NB4 (cell line): ENCODE data around the gene LRRC10B.
"Not testable (repeated sequence)": the region's sequence is repeated elsewhere in the genome, so short reads cannot be mapped to it uniquely, and the experiment has no call there.

Experiments
- DNase-seq: peaks from one replicate; pipeline ENCODE4 v3.0.0; 2010; ENCODE audit warnings: low read depth
- H3K4me3 ChIP-seq: one replicate; pipeline ENCODE4 v1.5.1; 2011; ENCODE audit warnings: mild to moderate bottlenecking, low read depth, low read length, moderate library complexity
- MYC ChIP-seq: IDR thresholded peaks from 2 replicates; pipeline ENCODE4 v1.6.1; 2011; ENCODE audit warnings: low read depth, low read length
- POLR2A ChIP-seq: IDR thresholded peaks from 2 replicates; pipeline ENCODE4 v1.6.1; 2011; ENCODE audit warnings: mild to moderate bottlenecking; ENCODE audit not compliant: insufficient read length; ENCODE audit errors: extremely low read depth
- TF ChIP-seq, protein P1 (sequence below): IDR thresholded peaks from one replicate; pipeline ENCODE4 v1.5.1; 2012; ENCODE audit warnings: low read depth, low read length
- TF ChIP-seq, protein P2 (sequence below): IDR thresholded peaks from 2 replicates; pipeline ENCODE4 v1.6.1; 2011; ENCODE audit warnings: low read depth, low read length

LRRC10B gene

GRCh38 chr11:61507962-61508861 is at the start of gene LRRC10B:
LRRC10B (plus strand) TSS chr11:61508749; CDS start chr11:61508999, 250 bp downstream.
- peak; percentile 67 for DNase-seq

GRCh38 chr11:61460474-61460881 is 48.1 kb upstream of the LRRC10B start:
- DNase-seq: no peak
- no peak overlapping the region for H3K4me3 ChIP-seq
- TF ChIP-seq MYC (no peak), POLR2A (no peak)
- TF ChIP-seq, protein P1, sequence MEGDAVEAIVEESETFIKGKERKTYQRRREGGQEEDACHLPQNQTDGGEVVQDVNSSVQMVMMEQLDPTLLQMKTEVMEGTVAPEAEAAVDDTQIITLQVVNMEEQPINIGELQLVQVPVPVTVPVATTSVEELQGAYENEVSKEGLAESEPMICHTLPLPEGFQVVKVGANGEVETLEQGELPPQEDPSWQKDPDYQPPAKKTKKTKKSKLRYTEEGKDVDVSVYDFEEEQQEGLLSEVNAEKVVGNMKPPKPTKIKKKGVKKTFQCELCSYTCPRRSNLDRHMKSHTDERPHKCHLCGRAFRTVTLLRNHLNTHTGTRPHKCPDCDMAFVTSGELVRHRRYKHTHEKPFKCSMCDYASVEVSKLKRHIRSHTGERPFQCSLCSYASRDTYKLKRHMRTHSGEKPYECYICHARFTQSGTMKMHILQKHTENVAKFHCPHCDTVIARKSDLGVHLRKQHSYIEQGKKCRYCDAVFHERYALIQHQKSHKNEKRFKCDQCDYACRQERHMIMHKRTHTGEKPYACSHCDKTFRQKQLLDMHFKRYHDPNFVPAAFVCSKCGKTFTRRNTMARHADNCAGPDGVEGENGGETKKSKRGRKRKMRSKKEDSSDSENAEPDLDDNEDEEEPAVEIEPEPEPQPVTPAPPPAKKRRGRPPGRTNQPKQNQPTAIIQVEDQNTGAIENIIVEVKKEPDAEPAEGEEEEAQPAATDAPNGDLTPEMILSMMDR: no peak
- TF ChIP-seq, protein P2, sequence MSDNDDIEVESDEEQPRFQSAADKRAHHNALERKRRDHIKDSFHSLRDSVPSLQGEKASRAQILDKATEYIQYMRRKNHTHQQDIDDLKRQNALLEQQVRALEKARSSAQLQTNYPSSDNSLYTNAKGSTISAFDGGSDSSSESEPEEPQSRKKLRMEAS: no peak

More at GRCh38 chr11:61507962-61508861, at the start of gene LRRC10B:
- no peak within 1 kb of the TSS for H3K4me3 ChIP-seq
- TF ChIP-seq MYC: no peak
- TF ChIP-seq, protein P1: no peak
- TF ChIP-seq POLR2A: no peak
- TF ChIP-seq, protein P2: 0 out of 2 replicates have a peak, but pooled peaks have one; percentile 20

GRCh38 chr11:61460986-61461385 is 47.6 kb upstream of the LRRC10B start:
- no peak for DNase-seq
- H3K4me3 ChIP-seq: no peak overlapping the region
- TF ChIP-seq, protein P1: no peak
- no peak for TF ChIP-seq POLR2A
- TF ChIP-seq, protein P2: no peak
- no peak for TF ChIP-seq MYC

DNA sequence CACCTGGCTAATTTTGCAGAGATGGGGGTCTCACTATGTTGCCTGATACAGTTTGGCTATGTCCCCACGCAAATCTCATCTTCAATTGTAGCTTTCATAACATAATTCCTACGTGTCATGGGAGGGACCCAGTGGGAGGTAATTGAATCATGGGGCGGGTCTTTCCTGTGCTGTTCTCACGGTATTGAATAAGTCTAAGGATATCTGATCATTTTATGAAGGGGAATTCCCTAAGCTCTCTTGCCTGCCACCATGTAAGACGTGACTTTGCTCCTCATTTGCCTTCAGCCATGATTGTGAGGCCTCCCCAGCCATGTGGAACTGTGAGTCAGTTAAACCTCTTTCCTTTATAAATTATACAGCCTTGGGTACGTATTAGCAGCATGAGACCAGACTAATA is 40.9 kb upstream of the LRRC10B start:
- not testable (repeated sequence) for DNase-seq, H3K4me3 ChIP-seq

DNA sequence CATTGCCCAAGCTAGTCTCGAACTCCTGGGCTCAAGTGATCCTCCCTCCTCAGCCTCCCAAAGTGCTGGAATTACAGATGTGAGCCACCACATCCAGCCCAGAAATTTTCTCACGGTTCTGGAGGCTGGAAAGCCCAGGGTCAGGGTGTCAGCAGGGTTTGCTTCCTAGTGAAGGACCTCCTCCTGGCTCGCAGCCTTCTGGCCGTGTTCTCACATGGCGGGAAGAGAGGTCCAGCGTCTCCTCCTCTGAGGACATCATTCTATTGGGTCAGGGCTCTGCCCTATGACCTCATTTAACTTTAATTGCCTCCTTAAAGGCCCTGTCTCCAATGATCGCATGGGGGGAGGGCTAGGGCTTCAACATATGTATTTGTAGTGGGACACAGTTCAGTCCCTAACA is 40.5 kb upstream of the LRRC10B start:
- no peak for TF ChIP-seq POLR2A
- TF ChIP-seq, protein P2: no peak
- no peak for TF ChIP-seq MYC
- TF ChIP-seq, protein P1: no peak
- DNase-seq: no peak
- no peak overlapping the region for H3K4me3 ChIP-seq

- TF ChIP-seq MYC: no peak
- TF ChIP-seq, protein P2: no peak
- TF ChIP-seq, protein P1: no peak
- no peak for TF ChIP-seq POLR2A
- peak; percentile 38 for DNase-seq
- H3K4me3 ChIP-seq: no peak overlapping the region
Observed at GRCh38 chr11:61472282-61472681, 36.3 kb upstream of the LRRC10B start.
